DOHH2 (cell line): ENCODE measurements around the gene ATP11A.

Experiments used
- CTCF ChIP-seq: fragments of 200-600 bp; sonication (generic); IDR thresholded peaks from one replicate; pipeline ENCODE4 v1.5.1; 2014; ENCODE audit warnings: antibody characterized with exemption, mild to moderate bottlenecking, low read depth, low read length; ENCODE audit not compliant: poor library complexity, severe bottlenecking
- EZH2phosphoT487 ChIP-seq: fragments of 200-600 bp; sonication (generic); IDR thresholded peaks from 2 replicates; pipeline ENCODE4 v1.6.1; 2017; ENCODE audit warnings: borderline replicate concordance, mild to moderate bottlenecking, antibody characterized with exemption, low read length, moderate library complexity, mixed read lengths

- TF ChIP-seq CTCF = no peak
- TF ChIP-seq EZH2phosphoT487 = no peak
These were observed 204.0 kb downstream of the ATP11A start for GRCh38 chr13:112893570-112894422.
